HepG2 (cell line): Measurements from ENCODE around the gene TRAPPC4. TPM values are rescaled to one million over a fixed set of nuclear protein-coding genes. Genes with fewer than 3 reads are reported as not detected.

ENCODE experiments used
- ERF ChIP-seq: IDR thresholded peaks from 2 replicates; pipeline ENCODE4 v1.6.1; 2018; ENCODE audit warnings: missing biosample characterization, missing genetic modification reagents
- MAFF ChIP-seq: IDR thresholded peaks from 2 replicates; pipeline ENCODE4 v1.6.1; 2011; ENCODE audit warnings: low read depth, low read length, improper control_type of control experiment
- PAX8 ChIP-seq: sonication (generic); formaldehyde crosslinking; IDR thresholded peaks from 2 replicates; pipeline ENCODE4 v1.8.0; 2022; ENCODE audit warnings: mild to moderate bottlenecking, missing genetic modification reagents, borderline replicate concordance
- PCBP1 ChIP-seq: fragments of 200-400 bp; formaldehyde crosslinking; IDR thresholded peaks from 2 replicates; pipeline ENCODE4 v1.6.1; 2017; ENCODE audit warnings: mild to moderate bottlenecking, low read depth, low read length, borderline replicate concordance
- SMAD3 ChIP-seq: sonication (generic); formaldehyde crosslinking; IDR thresholded peaks from 2 replicates; pipeline ENCODE4 v1.4.0; 2020; ENCODE audit warnings: missing genetic modification reagents
- SOX13 ChIP-seq, 3 experiments: fragments of 450-650 bp in 1 of 3; sonication (generic) in 1 of 3; formaldehyde crosslinking in 1 of 3; IDR thresholded peaks in 2 of 3; conservative IDR thresholded peaks in 1 of 3; 2 replicates each; pipeline versions ENCODE4 v1.5.0 to v1.6.1; 2016 to 2020; ENCODE audit warnings: antibody characterized with exemption in 1 of 3, mild to moderate bottlenecking in 1 of 3, missing compliant biosample characterization in 1 of 3, missing genetic modification reagents in 1 of 3, moderate library complexity in 1 of 3
- ZFYVE20 ChIP-seq: sonication (generic); formaldehyde crosslinking; IDR thresholded peaks from 2 replicates; pipeline ENCODE4 v1.8.0; 2023; ENCODE audit warnings: low read depth, mild to moderate bottlenecking, moderate library complexity, missing genetic modification reagents, borderline replicate concordance
- ZNF20 ChIP-seq: sonication (generic); formaldehyde crosslinking; IDR thresholded peaks from 2 replicates; pipeline ENCODE4 v1.4.0; 2020; ENCODE audit warnings: mild to moderate bottlenecking, moderate library complexity, missing genetic modification reagents
- ZNF282 ChIP-seq: fragments of 450-650 bp; IDR thresholded peaks from 2 replicates; pipeline ENCODE4 v1.6.1; 2018; ENCODE audit not compliant: partially characterized antibody
- ZNF337 ChIP-seq: sonication (generic); formaldehyde crosslinking; IDR thresholded peaks from 2 replicates; pipeline ENCODE4 v1.5.1; 2020; ENCODE audit warnings: missing genetic modification reagents, low read depth, mild to moderate bottlenecking, borderline replicate concordance
- ZNF484 ChIP-seq: sonication (generic); formaldehyde crosslinking; IDR thresholded peaks from 2 replicates; pipeline ENCODE4 v1.5.1; 2020; ENCODE audit warnings: mild to moderate bottlenecking, low read depth, missing genetic modification reagents, borderline replicate concordance
- ZNF772 ChIP-seq: sonication (generic); formaldehyde crosslinking; IDR thresholded peaks from 2 replicates; pipeline ENCODE4 v1.5.0; 2020; ENCODE audit warnings: mild to moderate bottlenecking, missing genetic modification reagents
- polyA plus RNA-seq, 8 experiments: library from polyadenylated mRNA; depleted of rRNA in 3 of 8; stranded (reverse) in 7 of 8; unstranded in 1 of 8; fragments of >200 nt; fragmentation: Illumina TruSeq in 4 of 8; extraction: Trizol in 4 of 8; gene quantifications; 2 replicates each; pipeline versions ENCODE4 v1.2.1 to v1.2.3, GENCODE V29; 2011 to 2016; ENCODE audit warnings: low read depth in 4 of 8, missing spikeins in 1 of 8, mixed read lengths in 1 of 8; ENCODE audit not compliant: insufficient read depth in 1 of 8
- total RNA-seq, 5 experiments: library from RNA; depleted of rRNA; stranded (reverse); fragments of >200 nt; fragmentation: Illumina TruSeq; extraction: Trizol; gene quantifications; 2 replicates each; pipeline ENCODE4 v1.2.3, GENCODE V29; 2016; ENCODE audit warnings: low read depth in 1 of 5
- TF ChIP-seq, protein P1 (sequence below), 2 experiments: sonication (generic) in 1 of 2; formaldehyde crosslinking in 1 of 2; IDR thresholded peaks; 2 replicates each; pipeline versions ENCODE4 v1.5.1 to v1.6.1; 2011 to 2020; ENCODE audit warnings: borderline replicate concordance in 1 of 2, low read depth in 1 of 2, low read length in 1 of 2, mild to moderate bottlenecking in 1 of 2, missing genetic modification reagents in 1 of 2, moderate library complexity in 1 of 2
- TF ChIP-seq, protein P2 (sequence below): IDR thresholded peaks from 2 replicates; pipeline ENCODE4 v1.6.1; 2012; ENCODE audit warnings: inconsistent platforms
- TF ChIP-seq, protein P3 (sequence below): sonication (generic); formaldehyde crosslinking; IDR thresholded peaks from 2 replicates; pipeline ENCODE4 v1.4.0; 2020; ENCODE audit warnings: low read depth, missing genetic modification reagents
- TF ChIP-seq, protein P4 (sequence below): IDR thresholded peaks from 2 replicates; pipeline ENCODE4 v1.6.1; 2012; ENCODE audit warnings: low read length, improper control_type of control experiment
- TF ChIP-seq, protein P5 (sequence below): sonication (generic); formaldehyde crosslinking; IDR thresholded peaks from 2 replicates; pipeline ENCODE4 v1.4.0; 2020; ENCODE audit warnings: missing genetic modification reagents

TRAPPC4 gene
- total and polyA plus RNA-seq, 2 of the 13 experiments (the other 11 are each of a cell fraction or from before 2014, with no cell fraction given): 97.4 to 140 TPM

DNA sequence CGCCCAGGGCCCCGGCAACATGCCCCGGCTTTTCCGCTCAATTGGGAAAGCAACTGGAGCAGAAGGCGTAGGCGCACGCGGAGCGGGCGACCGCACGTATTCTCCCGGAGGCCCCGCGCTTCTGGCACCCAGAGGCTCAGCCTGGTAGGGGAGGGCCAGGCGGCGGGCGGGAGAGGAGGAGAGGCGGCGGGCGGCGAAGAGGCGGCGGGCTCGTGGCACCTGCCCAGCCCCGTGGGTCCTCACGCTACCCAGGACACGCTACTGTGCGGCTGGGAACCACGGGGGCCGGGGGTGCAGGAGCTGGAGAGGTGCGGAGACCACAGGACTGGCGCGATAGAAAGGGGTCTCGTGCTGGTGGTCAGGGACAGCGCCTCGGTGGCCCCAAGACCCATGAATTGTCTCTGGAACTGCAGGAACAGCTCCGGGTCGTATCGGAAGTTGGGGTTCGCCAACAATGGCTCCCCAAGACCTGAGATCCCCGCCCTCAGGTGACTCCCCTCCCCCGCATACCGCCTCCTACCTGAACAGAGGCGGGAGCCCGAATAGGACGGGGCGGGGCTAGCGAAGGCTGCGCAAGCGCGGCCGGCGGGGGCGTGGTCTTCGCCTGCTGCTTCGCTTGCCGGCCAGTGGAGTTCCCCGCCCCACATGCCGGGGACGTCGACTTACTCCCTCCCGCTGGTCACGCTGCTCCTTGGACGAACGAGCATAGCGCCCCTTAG, 11.9 kb downstream of the TRAPPC4 start, which contains the start of gene SLC37A4 (continued):
- TF ChIP-seq SMAD3 (CRISPR knock-in tag) (peak; percentile 85), ZFYVE20 (no peak), ZNF282 (no peak), ZNF337 (CRISPR knock-in tag) (no peak), ZNF20 (CRISPR knock-in tag) (no peak), ERF (CRISPR knock-in tag) (peak; percentile 94), ZNF772 (CRISPR knock-in tag) (peak; percentile 94), PAX8 (CRISPR knock-in tag) (no peak), ZNF484 (CRISPR knock-in tag) (no peak), SOX13 (IDR thresholded peaks at IDR 0.05) (no peak), SOX13 (CRISPR knock-in tag; conservative IDR thresholded peaks at IDR 0.05 in 1 of 2, IDR thresholded peaks at IDR 0.05 in 1 of 2) (peak in 1 of 2 experiments; percentile 55; a peak in 1 of 4 replicates), MAFF (no peak), PCBP1 (peak; percentile 64; the same call in 1 of the 2 replicates)
- TF ChIP-seq, protein P1, sequence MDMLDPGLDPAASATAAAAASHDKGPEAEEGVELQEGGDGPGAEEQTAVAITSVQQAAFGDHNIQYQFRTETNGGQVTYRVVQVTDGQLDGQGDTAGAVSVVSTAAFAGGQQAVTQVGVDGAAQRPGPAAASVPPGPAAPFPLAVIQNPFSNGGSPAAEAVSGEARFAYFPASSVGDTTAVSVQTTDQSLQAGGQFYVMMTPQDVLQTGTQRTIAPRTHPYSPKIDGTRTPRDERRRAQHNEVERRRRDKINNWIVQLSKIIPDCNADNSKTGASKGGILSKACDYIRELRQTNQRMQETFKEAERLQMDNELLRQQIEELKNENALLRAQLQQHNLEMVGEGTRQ (IDR thresholded peaks at IDR 0.05; ENCODE audit: low read depth, low read length): no peak
- TF ChIP-seq, protein P1 (CRISPR knock-in tag; IDR thresholded peaks at IDR 0.05; ENCODE audit: borderline replicate concordance): 0 out of 2 replicates have a peak, but pooled peaks have one; percentile 58
- TF ChIP-seq, protein P2, sequence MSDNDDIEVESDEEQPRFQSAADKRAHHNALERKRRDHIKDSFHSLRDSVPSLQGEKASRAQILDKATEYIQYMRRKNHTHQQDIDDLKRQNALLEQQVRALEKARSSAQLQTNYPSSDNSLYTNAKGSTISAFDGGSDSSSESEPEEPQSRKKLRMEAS: peak; percentile 99
- TF ChIP-seq, protein P3, sequence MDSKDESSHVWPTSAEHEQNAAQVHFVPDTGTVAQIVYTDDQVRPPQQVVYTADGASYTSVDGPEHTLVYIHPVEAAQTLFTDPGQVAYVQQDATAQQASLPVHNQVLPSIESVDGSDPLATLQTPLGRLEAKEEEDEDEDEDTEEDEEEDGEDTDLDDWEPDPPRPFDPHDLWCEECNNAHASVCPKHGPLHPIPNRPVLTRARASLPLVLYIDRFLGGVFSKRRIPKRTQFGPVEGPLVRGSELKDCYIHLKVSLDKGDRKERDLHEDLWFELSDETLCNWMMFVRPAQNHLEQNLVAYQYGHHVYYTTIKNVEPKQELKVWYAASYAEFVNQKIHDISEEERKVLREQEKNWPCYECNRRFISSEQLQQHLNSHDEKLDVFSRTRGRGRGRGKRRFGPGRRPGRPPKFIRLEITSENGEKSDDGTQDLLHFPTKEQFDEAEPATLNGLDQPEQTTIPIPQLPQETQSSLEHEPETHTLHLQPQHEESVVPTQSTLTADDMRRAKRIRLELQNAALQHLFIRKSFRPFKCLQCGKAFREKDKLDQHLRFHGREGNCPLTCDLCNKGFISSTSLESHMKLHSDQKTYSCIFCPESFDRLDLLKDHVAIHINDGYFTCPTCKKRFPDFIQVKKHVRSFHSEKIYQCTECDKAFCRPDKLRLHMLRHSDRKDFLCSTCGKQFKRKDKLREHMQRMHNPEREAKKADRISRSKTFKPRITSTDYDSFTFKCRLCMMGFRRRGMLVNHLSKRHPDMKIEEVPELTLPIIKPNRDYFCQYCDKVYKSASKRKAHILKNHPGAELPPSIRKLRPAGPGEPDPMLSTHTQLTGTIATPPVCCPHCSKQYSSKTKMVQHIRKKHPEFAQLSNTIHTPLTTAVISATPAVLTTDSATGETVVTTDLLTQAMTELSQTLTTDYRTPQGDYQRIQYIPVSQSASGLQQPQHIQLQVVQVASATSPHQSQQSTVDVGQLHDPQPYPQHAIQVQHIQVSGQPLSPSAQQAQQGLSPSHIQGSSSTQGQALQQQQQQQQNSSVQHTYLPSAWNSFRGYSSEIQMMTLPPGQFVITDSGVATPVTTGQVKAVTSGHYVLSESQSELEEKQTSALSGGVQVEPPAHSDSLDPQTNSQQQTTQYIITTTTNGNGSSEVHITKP (CRISPR knock-in tag): peak; percentile 61
- TF ChIP-seq, protein P4, sequence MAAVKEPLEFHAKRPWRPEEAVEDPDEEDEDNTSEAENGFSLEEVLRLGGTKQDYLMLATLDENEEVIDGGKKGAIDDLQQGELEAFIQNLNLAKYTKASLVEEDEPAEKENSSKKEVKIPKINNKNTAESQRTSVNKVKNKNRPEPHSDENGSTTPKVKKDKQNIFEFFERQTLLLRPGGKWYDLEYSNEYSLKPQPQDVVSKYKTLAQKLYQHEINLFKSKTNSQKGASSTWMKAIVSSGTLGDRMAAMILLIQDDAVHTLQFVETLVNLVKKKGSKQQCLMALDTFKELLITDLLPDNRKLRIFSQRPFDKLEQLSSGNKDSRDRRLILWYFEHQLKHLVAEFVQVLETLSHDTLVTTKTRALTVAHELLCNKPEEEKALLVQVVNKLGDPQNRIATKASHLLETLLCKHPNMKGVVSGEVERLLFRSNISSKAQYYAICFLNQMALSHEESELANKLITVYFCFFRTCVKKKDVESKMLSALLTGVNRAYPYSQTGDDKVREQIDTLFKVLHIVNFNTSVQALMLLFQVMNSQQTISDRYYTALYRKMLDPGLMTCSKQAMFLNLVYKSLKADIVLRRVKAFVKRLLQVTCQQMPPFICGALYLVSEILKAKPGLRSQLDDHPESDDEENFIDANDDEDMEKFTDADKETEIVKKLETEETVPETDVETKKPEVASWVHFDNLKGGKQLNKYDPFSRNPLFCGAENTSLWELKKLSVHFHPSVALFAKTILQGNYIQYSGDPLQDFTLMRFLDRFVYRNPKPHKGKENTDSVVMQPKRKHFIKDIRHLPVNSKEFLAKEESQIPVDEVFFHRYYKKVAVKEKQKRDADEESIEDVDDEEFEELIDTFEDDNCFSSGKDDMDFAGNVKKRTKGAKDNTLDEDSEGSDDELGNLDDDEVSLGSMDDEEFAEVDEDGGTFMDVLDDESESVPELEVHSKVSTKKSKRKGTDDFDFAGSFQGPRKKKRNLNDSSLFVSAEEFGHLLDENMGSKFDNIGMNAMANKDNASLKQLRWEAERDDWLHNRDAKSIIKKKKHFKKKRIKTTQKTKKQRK: no peak
- TF ChIP-seq, protein P5, sequence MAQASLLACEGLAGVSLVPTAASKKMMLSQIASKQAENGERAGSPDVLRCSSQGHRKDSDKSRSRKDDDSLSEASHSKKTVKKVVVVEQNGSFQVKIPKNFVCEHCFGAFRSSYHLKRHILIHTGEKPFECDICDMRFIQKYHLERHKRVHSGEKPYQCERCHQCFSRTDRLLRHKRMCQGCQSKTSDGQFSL (CRISPR knock-in tag): peak; percentile 69; the same call in 1 of the 2 replicates
